Lower lobe of right lung (tissue), 2 donors: ENCODE measurements around the gene SELP. TPM values are rescaled to one million over a fixed set of nuclear protein-coding genes. Genes with fewer than 3 reads are reported as not detected.

Experiments used
- ATAC-seq, 2 donors: fragments of 200-7000 bp; cut with Tn5 transposase; one replicate each; pipeline ENCODE4 v1.9.1; 2020 to 2022; ENCODE audit warnings: mild to moderate bottlenecking in 2 of 2, moderate library complexity in 2 of 2
- DNase-seq: peaks from one replicate; pipeline ENCODE4 v3.0.0-alpha.2; 2020
- H3K27ac ChIP-seq: fragments of 200-600 bp; one replicate; pipeline ENCODE4 v1.8.0; 2022
- H3K27me3 ChIP-seq: fragments of 200-600 bp; one replicate; pipeline ENCODE4 v1.8.0; 2022; ENCODE audit warnings: low read depth
- H3K36me3 ChIP-seq: fragments of 200-600 bp; one replicate; pipeline ENCODE4 v1.8.0; 2022; ENCODE audit warnings: mild to moderate bottlenecking
- H3K4me1 ChIP-seq: fragments of 200-600 bp; one replicate; pipeline ENCODE4 v1.8.0; 2022
- H3K4me3 ChIP-seq: fragments of 200-600 bp; one replicate; pipeline ENCODE4 v1.8.0; 2022; ENCODE audit warnings: mild to moderate bottlenecking
- H3K9me3 ChIP-seq: fragments of 200-600 bp; one replicate; pipeline ENCODE4 v1.8.0; 2022
- intact Hi-C: fragments of 100-400 bp; cut with DNase I; formaldehyde crosslinking; loops from one replicate; pipeline ENCODE4 v1.11.0; 2022
- total RNA-seq: library from RNA; stranded (reverse); fragmentation: NEBNext Ultra II Directional; extraction: Animal tissue kit (Norgen Biotek cat#: 25700); gene quantifications from one replicate; pipeline ENCODE4 v1.2.1, GENCODE V29; 2021
- TF ChIP-seq, protein P1 (sequence below): fragments of 200-600 bp; IDR thresholded peaks from one replicate; pipeline ENCODE4 v1.8.0; 2022; ENCODE audit warnings: antibody characterized with exemption, mild to moderate bottlenecking
- donor health status: DM: no; HTN: yes; CAD: no; lungs with severe emphysema.

SELP gene
- total RNA-seq, 1 donor from 2014 or later = 21.4 TPM

DNA sequence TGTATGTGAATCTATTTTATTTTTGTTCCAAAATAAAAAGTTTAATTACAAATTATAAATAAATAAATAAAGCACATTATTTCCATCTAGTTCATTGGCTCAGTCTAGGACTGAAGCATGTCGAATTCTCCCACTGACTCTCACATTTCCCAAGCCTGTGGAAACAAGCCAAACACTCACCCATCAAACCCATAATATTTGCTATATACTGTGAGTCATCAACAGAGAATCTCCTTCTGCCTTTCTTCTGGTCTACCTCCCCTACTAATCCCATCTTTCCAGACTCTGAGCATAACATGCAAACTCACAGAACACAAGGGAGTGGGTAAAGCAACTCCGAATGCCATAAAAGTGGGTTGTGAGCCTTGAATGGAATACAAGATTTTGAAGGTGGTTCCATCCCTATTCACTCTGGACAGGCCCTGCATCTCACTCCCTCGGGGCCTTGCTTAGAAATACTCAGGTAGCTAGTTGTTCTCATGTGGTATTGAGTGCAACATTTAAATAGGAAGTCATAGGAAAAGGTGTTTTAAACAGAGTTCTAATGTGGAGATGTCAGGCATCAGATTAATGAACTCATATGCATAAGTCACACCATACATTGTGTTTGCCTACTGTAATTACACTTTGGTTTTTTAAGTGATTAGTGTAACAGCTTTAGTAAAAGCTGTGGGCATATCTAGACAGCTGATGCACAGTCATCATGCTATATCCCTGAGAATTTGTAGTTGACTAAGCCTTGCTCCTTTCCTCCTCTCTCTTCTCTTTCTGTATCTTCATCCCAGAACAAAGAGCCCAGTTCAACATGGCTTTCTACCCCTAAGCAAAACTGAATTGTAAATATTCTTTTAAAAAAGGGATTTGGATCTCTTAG is 90.7 kb downstream of the SELP start:
- H3K27ac ChIP-seq = no peak overlapping the region
- intact Hi-C loops = no loop called here
- H3K27me3 ChIP-seq = no peaks in the 10 kb centered on the region
- H3K4me1 ChIP-seq = no peaks in the 10 kb centered on the region
- ATAC-seq = no peak
- TF ChIP-seq, protein P1, sequence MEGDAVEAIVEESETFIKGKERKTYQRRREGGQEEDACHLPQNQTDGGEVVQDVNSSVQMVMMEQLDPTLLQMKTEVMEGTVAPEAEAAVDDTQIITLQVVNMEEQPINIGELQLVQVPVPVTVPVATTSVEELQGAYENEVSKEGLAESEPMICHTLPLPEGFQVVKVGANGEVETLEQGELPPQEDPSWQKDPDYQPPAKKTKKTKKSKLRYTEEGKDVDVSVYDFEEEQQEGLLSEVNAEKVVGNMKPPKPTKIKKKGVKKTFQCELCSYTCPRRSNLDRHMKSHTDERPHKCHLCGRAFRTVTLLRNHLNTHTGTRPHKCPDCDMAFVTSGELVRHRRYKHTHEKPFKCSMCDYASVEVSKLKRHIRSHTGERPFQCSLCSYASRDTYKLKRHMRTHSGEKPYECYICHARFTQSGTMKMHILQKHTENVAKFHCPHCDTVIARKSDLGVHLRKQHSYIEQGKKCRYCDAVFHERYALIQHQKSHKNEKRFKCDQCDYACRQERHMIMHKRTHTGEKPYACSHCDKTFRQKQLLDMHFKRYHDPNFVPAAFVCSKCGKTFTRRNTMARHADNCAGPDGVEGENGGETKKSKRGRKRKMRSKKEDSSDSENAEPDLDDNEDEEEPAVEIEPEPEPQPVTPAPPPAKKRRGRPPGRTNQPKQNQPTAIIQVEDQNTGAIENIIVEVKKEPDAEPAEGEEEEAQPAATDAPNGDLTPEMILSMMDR = no peak
- H3K4me3 ChIP-seq = no peak overlapping the region
- no peaks in the 10 kb centered on the region for H3K9me3 ChIP-seq
- no peaks in the 10 kb centered on the region for H3K36me3 ChIP-seq
- no peak for DNase-seq

Other genes with a start within 250 kb of the SELP start
- gene CCDC181, start 202.7 kb downstream of the SELP start, total RNA-seq = 1.4 TPM
- gene SLC19A2, start 144.2 kb downstream of the SELP start, total RNA-seq = 11.1 TPM
- gene F5, start 43.6 kb downstream of the SELP start, total RNA-seq = 4.2 TPM
- 23.8 TPM for gene SELL, start 81.5 kb upstream of the SELP start, total RNA-seq
- gene SELE, start 104.0 kb upstream of the SELP start, total RNA-seq = 0.38 TPM
- 8.3 TPM for gene METTL18, start 164.8 kb upstream of the SELP start, total RNA-seq